ENCODE results near the gene RAG1.

RAG1 gene

DNA sequence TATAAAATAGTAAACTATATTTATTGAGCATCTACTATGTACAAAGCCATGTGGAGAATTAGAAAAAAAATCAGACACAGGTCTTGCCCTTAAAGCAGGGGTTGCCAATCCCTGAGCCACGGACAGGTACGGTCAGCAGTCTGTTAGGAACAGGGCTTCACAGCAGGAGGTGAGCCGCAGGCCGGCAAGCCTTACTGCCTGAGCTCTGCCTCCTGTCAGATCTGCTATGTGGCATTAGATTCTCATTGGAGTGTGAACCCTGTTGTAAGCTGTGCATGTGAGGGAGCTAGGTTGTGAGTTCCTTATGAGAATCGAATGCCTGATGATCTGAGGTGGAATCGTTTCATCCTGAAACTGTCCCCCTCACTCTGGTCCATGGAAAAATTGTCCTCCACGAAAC is 32.4 kb downstream of the RAG1 start:
- H3K4me3 ChIP-seq (ENCODE audit: low read length) = no peak overlapping the region
- H3K4me2 ChIP-seq (ENCODE audit: low read length) = no peak overlapping the region
- H3K4me1 ChIP-seq (ENCODE audit: control insufficient read depth, low read length) = no peaks in the 10 kb centered on the region
- H3K27ac ChIP-seq (ENCODE audit: low read depth, low read length) = no peak overlapping the region
- H3K9me3 ChIP-seq (ENCODE audit: control insufficient read depth, insufficient read depth, low read length) = no peaks in the 10 kb centered on the region
- H4K20me1 ChIP-seq (ENCODE audit: control insufficient read depth, insufficient read depth, low read depth, low read length) = no peaks in the 10 kb centered on the region
- H3K27me3 ChIP-seq (ENCODE audit: control insufficient read depth, low read length) = no peaks in the 10 kb centered on the region
- no peaks in the 10 kb centered on the region for H3K79me2 ChIP-seq (ENCODE audit: control insufficient read depth, low read length)
- TF ChIP-seq CTCF (IDR thresholded peaks at IDR 0.05; ENCODE audit: low read depth, low read length, poor library complexity, severe bottlenecking) (no peak), EZH2phosphoT487 (IDR thresholded peaks at IDR 0.05; ENCODE audit: borderline replicate concordance, low read length) (no peak)
- no peaks in the 10 kb centered on the region for H3F3A ChIP-seq (ENCODE audit: control insufficient read depth, insufficient read depth)
- no peaks in the 10 kb centered on the region for H3K36me3 ChIP-seq (ENCODE audit: control insufficient read depth, low read length)
- H3K9me2 ChIP-seq (replicated peaks; ENCODE audit: control insufficient read depth, low read length) = no peaks in the 10 kb centered on the region

- Histone ChIP-seq H3K9me3 (ENCODE audit: control insufficient read depth, insufficient read depth, low read length) (no peaks in the 10 kb centered on the region), H3K36me3 (ENCODE audit: control insufficient read depth, low read length) (no peaks in the 10 kb centered on the region), H3K4me2 (ENCODE audit: low read length) (no peak overlapping the region), H3K27ac (ENCODE audit: low read depth, low read length) (no peak overlapping the region), H4K20me1 (ENCODE audit: control insufficient read depth, insufficient read depth, low read depth, low read length) (no peaks in the 10 kb centered on the region), H3K4me3 (ENCODE audit: low read length) (no peak overlapping the region), H3K79me2 (ENCODE audit: control insufficient read depth, low read length) (no peaks in the 10 kb centered on the region), H3K27me3 (ENCODE audit: control insufficient read depth, low read length) (no peaks in the 10 kb centered on the region), H3K9me2 (replicated peaks; ENCODE audit: control insufficient read depth, low read length) (no peaks in the 10 kb centered on the region), H3F3A (ENCODE audit: control insufficient read depth, insufficient read depth) (no peaks in the 10 kb centered on the region), H3K4me1 (ENCODE audit: control insufficient read depth, low read length) (peaks cover 5% of the 10 kb centered on the region)
- TF ChIP-seq CTCF (IDR thresholded peaks at IDR 0.05; ENCODE audit: low read depth, low read length, poor library complexity, severe bottlenecking) = no peak
- no peak for TF ChIP-seq EZH2phosphoT487 (IDR thresholded peaks at IDR 0.05; ENCODE audit: borderline replicate concordance, low read length)
Measured at GRCh38 chr11:36601155-36601554, 33.3 kb downstream of the RAG1 start.

DNA sequence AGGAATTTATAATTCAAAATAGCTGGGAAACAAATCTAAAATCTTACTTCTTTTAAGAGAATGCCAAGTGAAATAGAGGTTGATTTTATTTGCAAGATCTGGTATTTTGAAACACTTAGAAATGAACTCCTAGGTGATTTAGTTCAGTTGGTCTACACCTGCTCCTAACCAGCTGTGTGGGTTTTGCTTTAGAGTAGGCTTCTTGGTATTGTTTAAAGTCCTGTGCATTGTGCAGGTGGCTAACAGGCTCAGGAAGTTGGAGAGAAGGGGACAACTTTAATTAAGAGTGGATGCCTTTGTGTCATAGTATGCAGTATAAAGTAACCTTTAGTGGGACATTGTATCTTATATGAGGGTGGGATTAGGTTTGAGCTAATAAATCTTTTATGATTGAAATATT is 34.3 kb downstream of the RAG1 start:
- no peak for TF ChIP-seq EZH2phosphoT487 (IDR thresholded peaks at IDR 0.05; ENCODE audit: borderline replicate concordance, low read length)
- no peak for TF ChIP-seq CTCF (IDR thresholded peaks at IDR 0.05; ENCODE audit: low read depth, low read length, poor library complexity, severe bottlenecking)
- Histone ChIP-seq H3K4me3 (ENCODE audit: low read length) (no peak overlapping the region), H3K9me2 (replicated peaks; ENCODE audit: control insufficient read depth, low read length) (no peaks in the 10 kb centered on the region), H3K36me3 (ENCODE audit: control insufficient read depth, low read length) (no peaks in the 10 kb centered on the region), H4K20me1 (ENCODE audit: control insufficient read depth, insufficient read depth, low read depth, low read length) (no peaks in the 10 kb centered on the region), H3F3A (ENCODE audit: control insufficient read depth, insufficient read depth) (no peaks in the 10 kb centered on the region), H3K4me2 (ENCODE audit: low read length) (no peak overlapping the region), H3K79me2 (ENCODE audit: control insufficient read depth, low read length) (no peaks in the 10 kb centered on the region), H3K9me3 (ENCODE audit: control insufficient read depth, insufficient read depth, low read length) (no peaks in the 10 kb centered on the region), H3K27me3 (ENCODE audit: control insufficient read depth, low read length) (no peaks in the 10 kb centered on the region), H3K4me1 (ENCODE audit: control insufficient read depth, low read length) (peaks cover 5% of the 10 kb centered on the region), H3K27ac (ENCODE audit: low read depth, low read length) (no peak overlapping the region)
